NCI-H82 (cell line): ENCODE results near the gene OLIG2.

Experiments
- DNase-seq: peaks from one replicate; lab custom pipeline; 2025; lab: John Stamatoyannopoulos, UW

The OLIG2 gene

GRCh38 chr21:33025489-33026442, at the start of gene OLIG2:
TSS of gene OLIG2 (plus strand) at chr21:33025935. CDS start at chr21:33026863, 928 bp downstream.
- peak; percentile 99 for DNase-seq

- DNase-seq, result no peak
Observed at GRCh38 chr21:32976791-32977190, 48.9 kb upstream of the OLIG2 start.

- DNase-seq, result no peak
Observed at GRCh38 chr21:32977216-32977615, 48.5 kb upstream of the OLIG2 start.

- no peak for DNase-seq
Observed at GRCh38 chr21:32978331-32979270, 47.1 kb upstream of the OLIG2 start.

GRCh38 chr21:32979598-32980268, 46.0 kb upstream of the OLIG2 start:
- DNase-seq, result no peak

GRCh38 chr21:32981096-32981495, 44.6 kb upstream of the OLIG2 start:
- DNase-seq, result no peak

GRCh38 chr21:32990666-32991065, 35.1 kb upstream of the OLIG2 start:
- DNase-seq, result peak; percentile 25

- DNase-seq, result peak; percentile 97
Observed at GRCh38 chr21:32991361-32991760, 34.4 kb upstream of the OLIG2 start.

GRCh38 chr21:32993894-32994293, 31.8 kb upstream of the OLIG2 start:
- DNase-seq, result no peak

- peak; percentile 42 for DNase-seq
Observed at GRCh38 chr21:32994305-32994704, 31.4 kb upstream of the OLIG2 start.

GRCh38 chr21:33007747-33008146, 18.0 kb upstream of the OLIG2 start:
- DNase-seq, result no peak

GRCh38 chr21:33008333-33009051, 17.2 kb upstream of the OLIG2 start:
- peak; percentile 43 for DNase-seq

GRCh38 chr21:33010931-33011330, 14.8 kb upstream of the OLIG2 start:
- no peak for DNase-seq

- DNase-seq, result no peak
Observed at GRCh38 chr21:33011462-33011861, 14.3 kb upstream of the OLIG2 start.

- no peak for DNase-seq
Observed at GRCh38 chr21:33013626-33014025, 12.1 kb upstream of the OLIG2 start.

GRCh38 chr21:33014331-33014730, 11.4 kb upstream of the OLIG2 start:
- no peak for DNase-seq

- DNase-seq, result no peak
Observed at GRCh38 chr21:33015096-33015495, 10.6 kb upstream of the OLIG2 start.

GRCh38 chr21:33015756-33016155, 10.0 kb upstream of the OLIG2 start:
- DNase-seq, result no peak

- DNase-seq, result no peak
Observed at GRCh38 chr21:33018707-33019465, 6.8 kb upstream of the OLIG2 start.

- DNase-seq, result no peak
Observed at GRCh38 chr21:33019516-33019884, 6.2 kb upstream of the OLIG2 start.
